Fibroblast of the aortic adventitia (primary cell): ENCODE data around the gene ZNF609. TPM values are rescaled to one million over a fixed set of nuclear protein-coding genes. Genes with fewer than 3 reads are reported as not detected.
"Not testable (repeated sequence)": the region's sequence is repeated elsewhere in the genome, so short reads cannot be mapped to it uniquely, and the experiment has no call there.

Experiments
- DNase-seq: peaks from one replicate; pipeline ENCODE4 v3.0.0-alpha.2; 2010; ENCODE audit warnings: low read depth
- H3K4me3 ChIP-seq: 2 replicates; pipeline ENCODE4 v1.5.1; 2011; ENCODE audit warnings: low read depth, mild to moderate bottlenecking, control low read depth, low read length, moderate library complexity
- total RNA-seq: library from RNA; depleted of rRNA; stranded (reverse); fragments of >200 nt; gene quantifications from 2 replicates; pipeline ENCODE4 v1.2.3, GENCODE V29; 2012; ENCODE audit warnings: low replicate concordance
- TF ChIP-seq, protein P1 (sequence below): IDR thresholded peaks from 2 replicates; pipeline ENCODE4 v1.5.1; 2011; ENCODE audit warnings: mild to moderate bottlenecking, low read length, control low read depth, inconsistent platforms; ENCODE audit not compliant: insufficient read depth

Gene ZNF609
- total RNA-seq, 1 donor: 19.3 TPM

- no peak overlapping the region for H3K4me3 ChIP-seq
- peak; percentile 82 for DNase-seq
- TF ChIP-seq, protein P1, sequence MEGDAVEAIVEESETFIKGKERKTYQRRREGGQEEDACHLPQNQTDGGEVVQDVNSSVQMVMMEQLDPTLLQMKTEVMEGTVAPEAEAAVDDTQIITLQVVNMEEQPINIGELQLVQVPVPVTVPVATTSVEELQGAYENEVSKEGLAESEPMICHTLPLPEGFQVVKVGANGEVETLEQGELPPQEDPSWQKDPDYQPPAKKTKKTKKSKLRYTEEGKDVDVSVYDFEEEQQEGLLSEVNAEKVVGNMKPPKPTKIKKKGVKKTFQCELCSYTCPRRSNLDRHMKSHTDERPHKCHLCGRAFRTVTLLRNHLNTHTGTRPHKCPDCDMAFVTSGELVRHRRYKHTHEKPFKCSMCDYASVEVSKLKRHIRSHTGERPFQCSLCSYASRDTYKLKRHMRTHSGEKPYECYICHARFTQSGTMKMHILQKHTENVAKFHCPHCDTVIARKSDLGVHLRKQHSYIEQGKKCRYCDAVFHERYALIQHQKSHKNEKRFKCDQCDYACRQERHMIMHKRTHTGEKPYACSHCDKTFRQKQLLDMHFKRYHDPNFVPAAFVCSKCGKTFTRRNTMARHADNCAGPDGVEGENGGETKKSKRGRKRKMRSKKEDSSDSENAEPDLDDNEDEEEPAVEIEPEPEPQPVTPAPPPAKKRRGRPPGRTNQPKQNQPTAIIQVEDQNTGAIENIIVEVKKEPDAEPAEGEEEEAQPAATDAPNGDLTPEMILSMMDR: no peak
Measured at GRCh38 chr15:64640146-64640871, 179.9 kb downstream of the ZNF609 start.

DNA sequence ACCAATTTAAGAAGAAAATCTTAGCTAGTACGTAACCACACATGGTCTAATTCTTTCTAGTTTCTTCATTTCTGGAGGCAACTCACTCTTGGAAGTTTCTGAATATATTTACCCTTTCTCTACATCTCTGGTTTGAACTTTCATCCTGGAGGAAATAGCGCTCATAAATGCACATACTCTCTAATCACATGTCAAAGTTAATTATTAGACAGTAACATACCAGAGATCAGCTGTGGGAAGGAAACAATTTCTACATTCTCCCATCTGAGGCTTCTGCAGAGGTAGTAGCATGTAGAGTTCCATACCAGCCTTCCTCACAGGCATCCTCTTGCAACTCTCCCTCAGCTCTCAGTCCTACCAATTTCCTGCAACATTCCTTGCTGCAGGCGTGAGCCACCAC is 182.5 kb downstream of the ZNF609 start:
- H3K4me3 ChIP-seq: no peak overlapping the region
- no peak for DNase-seq
- TF ChIP-seq, protein P1: no peak

DNA sequence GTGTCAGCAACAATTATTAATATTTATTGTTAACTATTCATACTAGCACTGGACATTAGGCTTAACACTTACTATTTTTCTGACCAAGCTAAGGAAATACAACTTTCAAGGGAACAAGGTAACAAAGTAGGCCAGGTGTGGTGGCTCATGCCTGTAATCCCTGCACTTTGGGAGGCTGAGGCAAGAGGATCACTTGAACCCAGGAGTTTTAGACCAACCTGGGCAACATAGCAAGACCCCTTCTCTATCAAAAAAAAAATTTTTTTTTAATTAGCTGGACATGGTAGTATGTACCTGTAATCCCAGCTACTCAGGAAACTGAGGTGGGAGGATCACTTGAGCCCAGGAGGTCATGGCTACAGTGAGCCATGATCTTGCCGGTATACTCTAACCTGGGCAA is 183.3 kb downstream of the ZNF609 start:
- H3K4me3 ChIP-seq: no peak overlapping the region
- no peak for DNase-seq
- TF ChIP-seq, protein P1: no peak

GRCh38 chr15:64644811-64645210 is 184.4 kb downstream of the ZNF609 start:
- H3K4me3 ChIP-seq, DNase-seq: not testable (repeated sequence)

- TF ChIP-seq, protein P1: no peak
- no peak overlapping the region for H3K4me3 ChIP-seq
- no peak for DNase-seq
Measured at GRCh38 chr15:64645995-64646394, 185.6 kb downstream of the ZNF609 start.

- DNase-seq: no peak
- no peak overlapping the region for H3K4me3 ChIP-seq
- TF ChIP-seq, protein P1: no peak
Measured at GRCh38 chr15:64647367-64647766, 187.0 kb downstream of the ZNF609 start.

- H3K4me3 ChIP-seq: no peak overlapping the region
- TF ChIP-seq, protein P1: no peak
- DNase-seq: no peak
Measured at GRCh38 chr15:64650552-64650951, 190.2 kb downstream of the ZNF609 start.
